Gastroesophageal sphincter (tissue), 4 donors: ENCODE results near the gene DNAJC6. TPM values are rescaled to one million over a fixed set of nuclear protein-coding genes. Genes with fewer than 3 reads are reported as not detected.

Source experiments
- ATAC-seq: fragments of 150-250 bp; one replicate; pipeline ENCODE4 v1.9.1; 2016; ENCODE audit warnings: mild to moderate bottlenecking, moderate library complexity
- H3K27ac ChIP-seq, 4 donors: fragments of 200-600 bp; sonication (generic) in 3 of 4; 1 replicate in 3 of 4; 2 replicates in 1 of 4; pipeline ENCODE4 v1.5.1; 2016 to 2019
- H3K27me3 ChIP-seq: fragments of 200-600 bp; sonication (generic); one replicate; pipeline ENCODE4 v1.5.1; 2019
- H3K36me3 ChIP-seq, 2 donors: fragments of 200-600 bp; sonication (generic); one replicate each; pipeline ENCODE4 v1.5.1; 2019; ENCODE audit warnings: control low read depth in 1 of 2
- H3K4me1 ChIP-seq, 3 donors: fragments of 200-600 bp; sonication (generic); 1 replicate in 2 of 3; 2 replicates in 1 of 3; pipeline ENCODE4 v1.5.1; 2016 to 2019; ENCODE audit warnings: control low read depth in 2 of 3
- H3K4me3 ChIP-seq, 2 donors: fragments of 200-600 bp; sonication (generic); one replicate each; pipeline ENCODE4 v1.5.1; 2019; ENCODE audit warnings: mild to moderate bottlenecking in 1 of 2, moderate library complexity in 1 of 2
- H3K9me3 ChIP-seq, 3 donors: fragments of 200-600 bp; sonication (generic); one replicate each; pipeline ENCODE4 v1.5.1; 2017 to 2019; ENCODE audit warnings: control low read depth in 2 of 3
- EP300 ChIP-seq: sonication (generic); formaldehyde crosslinking; IDR thresholded peaks from one replicate; pipeline ENCODE4 v1.6.1; 2017; ENCODE audit warnings: antibody characterized with exemption, mild to moderate bottlenecking
- POLR2A ChIP-seq, 2 donors: fragments of 450-650 bp; IDR thresholded peaks; one replicate each; pipeline ENCODE4 v1.6.1; 2017; ENCODE audit warnings: antibody characterized with exemption in 2 of 2, mild to moderate bottlenecking in 2 of 2, moderate library complexity in 1 of 2
- POLR2AphosphoS5 ChIP-seq: sonication (generic); formaldehyde crosslinking; IDR thresholded peaks from one replicate; pipeline ENCODE4 v1.6.1; 2017; ENCODE audit warnings: antibody characterized with exemption
- WGBS, 2 donors: methylation state at CpG; one replicate each; pipeline ENCODE4 v1.1.5; 2018; ENCODE audit warnings: low coverage in 1 of 2; 5-methylcytosine and 5-hydroxymethylcytosine counted together
- total RNA-seq, 4 donors: library from RNA; depleted of rRNA; stranded (reverse); fragments of >200 nt; gene quantifications; one replicate each; pipeline ENCODE4 v1.1.0, GENCODE V29; 2016
- TF ChIP-seq, protein P1 (sequence below), 4 experiments: fragments of 200-600 bp in 2 of 4; fragments of 450-650 bp in 2 of 4; sonication (generic) in 1 of 4; IDR thresholded peaks; one replicate each; pipeline ENCODE4 v1.5.1; 2017 to 2019; ENCODE audit warnings: antibody characterized with exemption in 4 of 4, mild to moderate bottlenecking in 2 of 4, moderate library complexity in 2 of 4

Gene DNAJC6
- total RNA-seq, 4 donors from 2014 or later, result 2.0 to 5.3 (median 3.2) TPM

DNA sequence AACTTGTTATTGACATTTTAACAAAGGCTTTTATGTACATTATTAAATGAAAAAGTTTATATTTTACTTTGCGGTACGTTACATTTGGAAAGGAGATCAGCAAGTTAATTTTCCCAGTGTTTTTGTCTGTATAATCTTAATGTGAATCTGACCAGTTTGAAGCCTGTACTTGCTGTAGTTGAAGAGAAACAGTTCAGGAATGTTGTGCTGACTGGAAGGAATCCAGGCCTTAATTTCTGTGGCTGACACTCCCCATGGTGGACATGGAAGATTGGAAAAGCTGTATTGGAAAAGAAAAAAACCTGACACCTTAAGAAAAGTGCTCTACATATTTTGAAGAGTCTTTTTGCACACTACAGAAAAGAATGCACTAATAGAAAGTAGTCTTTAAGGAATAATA lies 126.6 kb downstream of the DNAJC6 start:
- H3K27ac ChIP-seq, result peak overlapping the region in 1 of 4 donors; percentile 19
- no peaks in the 10 kb centered on the region for H3K9me3 ChIP-seq
- TF ChIP-seq EP300 (no peak), POLR2A (IDR thresholded peaks at IDR 0.05) (no peak), POLR2AphosphoS5 (no peak)
- TF ChIP-seq, protein P1, sequence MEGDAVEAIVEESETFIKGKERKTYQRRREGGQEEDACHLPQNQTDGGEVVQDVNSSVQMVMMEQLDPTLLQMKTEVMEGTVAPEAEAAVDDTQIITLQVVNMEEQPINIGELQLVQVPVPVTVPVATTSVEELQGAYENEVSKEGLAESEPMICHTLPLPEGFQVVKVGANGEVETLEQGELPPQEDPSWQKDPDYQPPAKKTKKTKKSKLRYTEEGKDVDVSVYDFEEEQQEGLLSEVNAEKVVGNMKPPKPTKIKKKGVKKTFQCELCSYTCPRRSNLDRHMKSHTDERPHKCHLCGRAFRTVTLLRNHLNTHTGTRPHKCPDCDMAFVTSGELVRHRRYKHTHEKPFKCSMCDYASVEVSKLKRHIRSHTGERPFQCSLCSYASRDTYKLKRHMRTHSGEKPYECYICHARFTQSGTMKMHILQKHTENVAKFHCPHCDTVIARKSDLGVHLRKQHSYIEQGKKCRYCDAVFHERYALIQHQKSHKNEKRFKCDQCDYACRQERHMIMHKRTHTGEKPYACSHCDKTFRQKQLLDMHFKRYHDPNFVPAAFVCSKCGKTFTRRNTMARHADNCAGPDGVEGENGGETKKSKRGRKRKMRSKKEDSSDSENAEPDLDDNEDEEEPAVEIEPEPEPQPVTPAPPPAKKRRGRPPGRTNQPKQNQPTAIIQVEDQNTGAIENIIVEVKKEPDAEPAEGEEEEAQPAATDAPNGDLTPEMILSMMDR (IDR thresholded peaks at IDR 0.05), result no peak
- no peak overlapping the region for H3K4me3 ChIP-seq
- peaks cover 0 to 21% (median 5%) of the 10 kb centered on the region in 3 donors for H3K4me1 ChIP-seq
- no peaks in the 10 kb centered on the region for H3K27me3 ChIP-seq
- peaks cover 0 to 25% of the 10 kb centered on the region in 2 donors for H3K36me3 ChIP-seq
- ATAC-seq, result no peak
- WGBS, 2 donors, result 7 to 46% methylated on average over 2 of the region's 2 CpGs

DNA sequence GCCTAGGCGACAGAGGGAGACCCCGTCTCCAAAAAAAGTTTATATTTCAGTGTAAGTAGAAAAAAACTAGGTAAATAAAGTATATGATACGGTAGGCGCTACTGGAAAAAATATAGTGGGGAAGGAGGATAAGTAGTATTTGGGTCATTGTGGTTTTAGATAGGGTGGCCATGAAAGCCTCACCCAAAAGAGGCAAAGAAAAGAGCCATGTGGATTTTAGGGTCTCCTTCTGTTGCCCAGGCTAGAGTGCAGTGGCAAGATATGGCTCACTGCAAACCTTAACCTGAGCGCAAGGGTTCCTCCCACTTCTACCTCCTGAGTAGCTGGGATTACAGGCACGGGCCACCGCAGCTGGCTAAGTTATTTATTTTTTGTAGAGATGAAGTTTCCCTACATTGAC lies 128.3 kb downstream of the DNAJC6 start:
- Histone ChIP-seq H3K9me3 (no peaks in the 10 kb centered on the region), H3K27me3 (no peaks in the 10 kb centered on the region), H3K4me1 (peaks cover 0 to 11% (median 5%) of the 10 kb centered on the region in 3 donors), H3K27ac (no peak overlapping the region), H3K4me3 (no peak overlapping the region), H3K36me3 (peaks cover 0 to 12% of the 10 kb centered on the region in 2 donors)
- WGBS, 2 donors, result 90 to 97% methylated on average over 6 to 7 of the region's 7 CpGs
- TF ChIP-seq POLR2A (IDR thresholded peaks at IDR 0.05) (no peak), POLR2AphosphoS5 (no peak), EP300 (no peak)
- TF ChIP-seq, protein P1 (IDR thresholded peaks at IDR 0.05), result no peak
- no peak for ATAC-seq

- H3K27me3 ChIP-seq, result no peaks in the 10 kb centered on the region
- H3K36me3 ChIP-seq, result no peaks in the 10 kb centered on the region
- H3K9me3 ChIP-seq, result no peaks in the 10 kb centered on the region
- H3K4me1 ChIP-seq, result peaks cover 0 to 10% (median 5%) of the 10 kb centered on the region in 3 donors
- no peak for TF ChIP-seq POLR2A (IDR thresholded peaks at IDR 0.05)
- TF ChIP-seq EP300, result no peak
- no peak for TF ChIP-seq POLR2AphosphoS5
- H3K4me3 ChIP-seq, result no peak overlapping the region
- 78 to 91% methylated on average over 10 to 12 of the region's 12 CpGs for WGBS, 2 donors
- ATAC-seq, result no peak
- H3K27ac ChIP-seq, result no peak overlapping the region
Observed at GRCh38 chr1:65440322-65440900, 131.1 kb downstream of the DNAJC6 start.

- TF ChIP-seq, protein P1 (IDR thresholded peaks at IDR 0.05), result no peak
- TF ChIP-seq EP300 (no peak), POLR2AphosphoS5 (no peak), POLR2A (IDR thresholded peaks at IDR 0.05) (no peak)
- H3K9me3 ChIP-seq, result no peaks in the 10 kb centered on the region
- H3K36me3 ChIP-seq, result no peaks in the 10 kb centered on the region
- WGBS, 2 donors, result 31 to 40% methylated on average over 1 of the region's 1 CpG
- no peak for ATAC-seq
- no peaks in the 10 kb centered on the region for H3K27me3 ChIP-seq
- H3K27ac ChIP-seq, result no peak overlapping the region
- peaks cover 0 to 6% (median 3%) of the 10 kb centered on the region in 3 donors for H3K4me1 ChIP-seq
- H3K4me3 ChIP-seq, result no peak overlapping the region
Observed at GRCh38 chr1:65440915-65441314, 131.6 kb downstream of the DNAJC6 start.

- H3K36me3 ChIP-seq, result no peaks in the 10 kb centered on the region
- H3K4me1 ChIP-seq, result peaks cover 0 to under 1% (median 0%) of the 10 kb centered on the region in 3 donors
- TF ChIP-seq POLR2A (IDR thresholded peaks at IDR 0.05) (no peak), POLR2AphosphoS5 (no peak), EP300 (no peak)
- TF ChIP-seq, protein P1 (IDR thresholded peaks at IDR 0.05), result no peak
- WGBS, 2 donors, result 26 to 29% methylated on average over 3 of the region's 3 CpGs
- H3K4me3 ChIP-seq, result no peak overlapping the region
- no peak for ATAC-seq
- H3K27ac ChIP-seq, result no peak overlapping the region
- no peaks in the 10 kb centered on the region for H3K9me3 ChIP-seq
- no peaks in the 10 kb centered on the region for H3K27me3 ChIP-seq
Observed at GRCh38 chr1:65441464-65441863, 132.1 kb downstream of the DNAJC6 start.
